Measurements from ENCODE around the gene ALDH1L1. TPM values are rescaled to one million over a fixed set of nuclear protein-coding genes. Genes with fewer than 3 reads are reported as not detected.

ALDH1L1 gene
- total and polyA plus RNA-seq, 9 of the 15 experiments (the other 6 are each of a cell fraction or from before 2014, with no cell fraction given): 0.06 to 1.9 (median 0.57) TPM; not detected in 1

DNA sequence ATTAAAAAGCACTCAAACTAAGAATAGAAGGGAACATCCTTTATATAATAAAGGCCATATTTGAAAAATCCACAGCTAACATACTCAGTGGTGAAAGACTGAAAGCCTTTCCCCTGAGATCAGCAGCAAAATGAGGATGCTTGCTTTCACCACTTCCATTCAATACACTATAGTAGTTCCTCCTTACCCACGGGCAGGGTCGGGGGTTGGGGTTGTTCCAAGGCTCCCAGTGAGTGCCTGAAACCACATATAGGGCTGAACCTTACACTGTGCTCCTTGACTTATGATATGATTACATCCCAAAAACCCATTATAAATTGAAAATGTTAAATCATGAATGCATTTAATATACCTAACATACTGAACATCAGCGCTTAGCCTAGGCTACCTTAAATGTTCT, 37.7 kb downstream of the ALDH1L1 start (continued):
- TF ChIP-seq, protein P1, sequence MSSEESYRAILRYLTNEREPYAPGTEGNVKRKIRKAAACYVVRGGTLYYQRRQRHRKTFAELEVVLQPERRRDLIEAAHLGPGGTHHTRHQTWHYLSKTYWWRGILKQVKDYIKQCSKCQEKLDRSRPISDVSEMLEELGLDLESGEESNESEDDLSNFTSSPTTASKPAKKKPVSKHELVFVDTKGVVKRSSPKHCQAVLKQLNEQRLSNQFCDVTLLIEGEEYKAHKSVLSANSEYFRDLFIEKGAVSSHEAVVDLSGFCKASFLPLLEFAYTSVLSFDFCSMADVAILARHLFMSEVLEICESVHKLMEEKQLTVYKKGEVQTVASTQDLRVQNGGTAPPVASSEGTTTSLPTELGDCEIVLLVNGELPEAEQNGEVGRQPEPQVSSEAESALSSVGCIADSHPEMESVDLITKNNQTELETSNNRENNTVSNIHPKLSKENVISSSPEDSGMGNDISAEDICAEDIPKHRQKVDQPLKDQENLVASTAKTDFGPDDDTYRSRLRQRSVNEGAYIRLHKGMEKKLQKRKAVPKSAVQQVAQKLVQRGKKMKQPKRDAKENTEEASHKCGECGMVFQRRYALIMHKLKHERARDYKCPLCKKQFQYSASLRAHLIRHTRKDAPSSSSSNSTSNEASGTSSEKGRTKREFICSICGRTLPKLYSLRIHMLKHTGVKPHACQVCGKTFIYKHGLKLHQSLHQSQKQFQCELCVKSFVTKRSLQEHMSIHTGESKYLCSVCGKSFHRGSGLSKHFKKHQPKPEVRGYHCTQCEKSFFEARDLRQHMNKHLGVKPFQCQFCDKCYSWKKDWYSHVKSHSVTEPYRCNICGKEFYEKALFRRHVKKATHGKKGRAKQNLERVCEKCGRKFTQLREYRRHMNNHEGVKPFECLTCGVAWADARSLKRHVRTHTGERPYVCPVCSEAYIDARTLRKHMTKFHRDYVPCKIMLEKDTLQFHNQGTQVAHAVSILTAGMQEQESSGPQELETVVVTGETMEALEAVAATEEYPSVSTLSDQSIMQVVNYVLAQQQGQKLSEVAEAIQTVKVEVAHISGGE (CRISPR knock-in tag; IDR thresholded peaks at IDR 0.05): no peak
- no peak for TF ChIP-seq CCAR2 (IDR thresholded peaks at IDR 0.05; ENCODE audit: low read depth, low read length)
- TF ChIP-seq POLR2AphosphoS2 (IDR thresholded peaks at IDR 0.05; ENCODE audit: low read length): no peak
- TF ChIP-seq, protein P2, sequence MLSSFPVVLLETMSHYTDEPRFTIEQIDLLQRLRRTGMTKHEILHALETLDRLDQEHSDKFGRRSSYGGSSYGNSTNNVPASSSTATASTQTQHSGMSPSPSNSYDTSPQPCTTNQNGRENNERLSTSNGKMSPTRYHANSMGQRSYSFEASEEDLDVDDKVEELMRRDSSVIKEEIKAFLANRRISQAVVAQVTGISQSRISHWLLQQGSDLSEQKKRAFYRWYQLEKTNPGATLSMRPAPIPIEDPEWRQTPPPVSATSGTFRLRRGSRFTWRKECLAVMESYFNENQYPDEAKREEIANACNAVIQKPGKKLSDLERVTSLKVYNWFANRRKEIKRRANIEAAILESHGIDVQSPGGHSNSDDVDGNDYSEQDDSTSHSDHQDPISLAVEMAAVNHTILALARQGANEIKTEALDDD (IDR thresholded peaks at IDR 0.05): no peak
- TF ChIP-seq ZNF696 (CRISPR knock-in tag; conservative IDR thresholded peaks at IDR 0.05): no peak
